ENCODE data around the gene ICA1L. TPM values are rescaled to one million over a fixed set of nuclear protein-coding genes. Genes with fewer than 3 reads are reported as not detected.

Gene ICA1L
- total and polyA plus RNA-seq, 8 donors, result 0.87 to 36.7 (median 2.5) TPM

GRCh38 chr2:202768273-202768672 lies 103.3 kb downstream of the ICA1L start:
- no peaks in the 10 kb centered on the region for H3K27me3 ChIP-seq
- H3K4me1 ChIP-seq, result peaks cover 0 to 17% (median 9%) of the 10 kb centered on the region in 4 donors
- intact Hi-C loops (cut with DNase I; ENCODE audit: low total_unique reads), result no loop called here
- TF ChIP-seq EP300 (IDR thresholded peaks at IDR 0.05), result no peak
- DNase-seq, result no peak
- H3K36me3 ChIP-seq, result peaks cover 3 to 29% (median 13%) of the 10 kb centered on the region in 4 donors
- no peak overlapping the region for H3K27ac ChIP-seq
- no peak overlapping the region for H3K4me3 ChIP-seq
- no peaks in the 10 kb centered on the region for H3K9me3 ChIP-seq

GRCh38 chr2:202765436-202765835 lies 106.1 kb downstream of the ICA1L start:
- no peaks in the 10 kb centered on the region for H3K9me3 ChIP-seq
- 79 to 93% (median 85%) methylated on average over 2 to 5 of the region's 5 CpGs for WGBS, 5 donors
- intact Hi-C loops (cut with DNase I; ENCODE audit: low total_unique reads), result no loop called here

DNA sequence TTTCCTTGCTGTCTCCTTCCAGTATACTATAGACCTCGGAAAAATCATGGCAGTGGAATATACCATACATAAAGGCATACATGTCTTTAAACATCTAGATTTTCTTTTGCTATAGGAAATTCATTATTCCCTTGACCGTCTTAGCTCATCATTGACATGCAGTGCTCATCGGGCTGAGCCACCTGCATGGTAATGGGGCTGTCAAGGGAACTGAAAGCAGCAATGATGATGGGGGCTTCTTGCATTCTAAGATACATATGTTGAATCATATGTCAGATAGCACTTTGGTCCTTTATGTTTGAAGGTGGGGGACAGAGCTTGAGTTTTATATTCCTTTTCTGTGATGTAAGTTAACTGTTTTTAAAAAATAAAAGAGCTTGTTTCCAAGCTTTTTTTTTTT lies 106.6 kb downstream of the ICA1L start:
- DNase-seq, result no peak
- WGBS, 5 donors, result 91 to 98% (median 96%) methylated on average over 3 of the region's 3 CpGs
- no peak for TF ChIP-seq EP300 (IDR thresholded peaks at IDR 0.05)
- TF ChIP-seq POLR2AphosphoS5 (IDR thresholded peaks at IDR 0.05), result no peak
- TF ChIP-seq CTCF (IDR thresholded peaks at IDR 0.05), result no peak
- TF ChIP-seq POLR2A (IDR thresholded peaks at IDR 0.05), result no peak
- H3K4me1 ChIP-seq, result peaks cover 0 to 5% (median 4%) of the 10 kb centered on the region in 4 donors
- no peaks in the 10 kb centered on the region for H3K27me3 ChIP-seq
- no peak overlapping the region for H3K4me3 ChIP-seq
- no peaks in the 10 kb centered on the region for H3K9me3 ChIP-seq
- intact Hi-C loops (cut with DNase I; ENCODE audit: low total_unique reads), result no loop called here
- H3K36me3 ChIP-seq, result peaks cover 3 to 33% (median 12%) of the 10 kb centered on the region in 4 donors
- no peak overlapping the region for H3K27ac ChIP-seq

More at GRCh38 chr2:202765436-202765835, 106.1 kb downstream of the ICA1L start:
- Histone ChIP-seq H3K4me1 (peaks cover 0 to 5% (median 4%) of the 10 kb centered on the region in 4 donors), H3K4me3 (no peak overlapping the region), H3K27me3 (no peaks in the 10 kb centered on the region), H3K27ac (no peak overlapping the region), H3K36me3 (peaks cover 3 to 34% (median 11%) of the 10 kb centered on the region in 4 donors)
- no peak for DNase-seq
- no peak for TF ChIP-seq CTCF (IDR thresholded peaks at IDR 0.05)
- TF ChIP-seq POLR2AphosphoS5 (IDR thresholded peaks at IDR 0.05), result no peak
- no peak for TF ChIP-seq EP300 (IDR thresholded peaks at IDR 0.05)
- TF ChIP-seq POLR2A (IDR thresholded peaks at IDR 0.05), result no peak

- DNase-seq, result no peak
Measured at GRCh38 chr2:202763916-202764315, 107.7 kb downstream of the ICA1L start.

More at GRCh38 chr2:202763916-202764315, 107.7 kb downstream of the ICA1L start:
- no peak overlapping the region for H3K4me3 ChIP-seq
- H3K27me3 ChIP-seq, result no peaks in the 10 kb centered on the region
- WGBS, 5 donors, result 39 to 86% (median 63%) methylated on average over 1 of the region's 1 CpG
- H3K4me1 ChIP-seq, result peaks cover 0 to 8% (median 4%) of the 10 kb centered on the region in 4 donors
- peaks cover 3 to 41% (median 21%) of the 10 kb centered on the region in 4 donors for H3K36me3 ChIP-seq
- no peak overlapping the region for H3K27ac ChIP-seq
- intact Hi-C loops (cut with DNase I; ENCODE audit: low total_unique reads), result no loop called here
- no peak for TF ChIP-seq POLR2AphosphoS5 (IDR thresholded peaks at IDR 0.05)
- TF ChIP-seq CTCF (IDR thresholded peaks at IDR 0.05), result no peak
- H3K9me3 ChIP-seq, result no peaks in the 10 kb centered on the region

All from stomach (tissue), 9 donors.